ENCODE results near the gene KLHL40.

The KLHL40 gene

DNA sequence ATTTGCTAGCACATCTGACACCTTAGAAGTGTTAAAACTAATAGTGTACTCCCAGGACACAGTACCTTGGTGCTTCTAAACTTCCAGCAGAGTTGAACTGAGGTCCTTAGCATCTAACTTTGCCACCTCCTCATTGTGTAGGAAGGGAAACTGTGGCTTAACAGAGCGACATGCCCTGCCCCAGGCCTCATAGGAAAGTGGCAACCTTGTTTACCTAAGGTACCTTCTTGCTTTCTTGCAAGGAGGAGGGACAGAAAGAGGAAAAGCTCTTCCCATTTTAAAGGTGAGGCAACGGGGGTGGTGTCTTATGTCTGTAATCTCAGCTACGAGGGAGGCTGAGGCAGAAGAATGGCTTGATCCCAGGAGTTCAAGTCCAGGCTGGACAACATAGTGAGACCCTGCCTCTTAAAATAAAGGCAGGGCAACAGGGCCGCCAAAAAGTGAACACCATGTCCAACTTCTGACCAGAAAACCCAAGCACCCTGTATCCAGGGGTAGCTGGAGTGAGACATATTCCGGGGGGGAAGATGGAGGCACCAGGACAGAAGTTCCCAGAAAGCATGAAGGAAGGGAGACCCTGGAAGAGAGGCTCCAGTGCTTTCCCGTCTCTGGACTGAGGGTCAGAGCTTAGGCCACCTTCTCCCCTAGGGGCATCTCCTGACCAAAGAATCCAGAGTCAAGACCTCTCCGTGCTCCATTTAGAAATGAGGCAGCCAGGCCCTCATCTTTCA lies 540 bp upstream of the KLHL40 start:
- no peak for DNase-seq (ENCODE audit: low read depth)
- TF ChIP-seq, protein P1, sequence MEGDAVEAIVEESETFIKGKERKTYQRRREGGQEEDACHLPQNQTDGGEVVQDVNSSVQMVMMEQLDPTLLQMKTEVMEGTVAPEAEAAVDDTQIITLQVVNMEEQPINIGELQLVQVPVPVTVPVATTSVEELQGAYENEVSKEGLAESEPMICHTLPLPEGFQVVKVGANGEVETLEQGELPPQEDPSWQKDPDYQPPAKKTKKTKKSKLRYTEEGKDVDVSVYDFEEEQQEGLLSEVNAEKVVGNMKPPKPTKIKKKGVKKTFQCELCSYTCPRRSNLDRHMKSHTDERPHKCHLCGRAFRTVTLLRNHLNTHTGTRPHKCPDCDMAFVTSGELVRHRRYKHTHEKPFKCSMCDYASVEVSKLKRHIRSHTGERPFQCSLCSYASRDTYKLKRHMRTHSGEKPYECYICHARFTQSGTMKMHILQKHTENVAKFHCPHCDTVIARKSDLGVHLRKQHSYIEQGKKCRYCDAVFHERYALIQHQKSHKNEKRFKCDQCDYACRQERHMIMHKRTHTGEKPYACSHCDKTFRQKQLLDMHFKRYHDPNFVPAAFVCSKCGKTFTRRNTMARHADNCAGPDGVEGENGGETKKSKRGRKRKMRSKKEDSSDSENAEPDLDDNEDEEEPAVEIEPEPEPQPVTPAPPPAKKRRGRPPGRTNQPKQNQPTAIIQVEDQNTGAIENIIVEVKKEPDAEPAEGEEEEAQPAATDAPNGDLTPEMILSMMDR (IDR thresholded peaks at IDR 0.05; ENCODE audit: low read depth, low read length): no peak
- TF ChIP-seq MYC (IDR thresholded peaks at IDR 0.05; ENCODE audit: low read depth, low read length): no peak
- no peak for TF ChIP-seq POLR2A (IDR thresholded peaks at IDR 0.05; ENCODE audit: extremely low read depth, insufficient read length)
- TF ChIP-seq, protein P2, sequence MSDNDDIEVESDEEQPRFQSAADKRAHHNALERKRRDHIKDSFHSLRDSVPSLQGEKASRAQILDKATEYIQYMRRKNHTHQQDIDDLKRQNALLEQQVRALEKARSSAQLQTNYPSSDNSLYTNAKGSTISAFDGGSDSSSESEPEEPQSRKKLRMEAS (IDR thresholded peaks at IDR 0.05; ENCODE audit: low read depth, low read length): no peak
- H3K4me3 ChIP-seq (ENCODE audit: low read depth, low read length): no peak overlapping the region

DNA sequence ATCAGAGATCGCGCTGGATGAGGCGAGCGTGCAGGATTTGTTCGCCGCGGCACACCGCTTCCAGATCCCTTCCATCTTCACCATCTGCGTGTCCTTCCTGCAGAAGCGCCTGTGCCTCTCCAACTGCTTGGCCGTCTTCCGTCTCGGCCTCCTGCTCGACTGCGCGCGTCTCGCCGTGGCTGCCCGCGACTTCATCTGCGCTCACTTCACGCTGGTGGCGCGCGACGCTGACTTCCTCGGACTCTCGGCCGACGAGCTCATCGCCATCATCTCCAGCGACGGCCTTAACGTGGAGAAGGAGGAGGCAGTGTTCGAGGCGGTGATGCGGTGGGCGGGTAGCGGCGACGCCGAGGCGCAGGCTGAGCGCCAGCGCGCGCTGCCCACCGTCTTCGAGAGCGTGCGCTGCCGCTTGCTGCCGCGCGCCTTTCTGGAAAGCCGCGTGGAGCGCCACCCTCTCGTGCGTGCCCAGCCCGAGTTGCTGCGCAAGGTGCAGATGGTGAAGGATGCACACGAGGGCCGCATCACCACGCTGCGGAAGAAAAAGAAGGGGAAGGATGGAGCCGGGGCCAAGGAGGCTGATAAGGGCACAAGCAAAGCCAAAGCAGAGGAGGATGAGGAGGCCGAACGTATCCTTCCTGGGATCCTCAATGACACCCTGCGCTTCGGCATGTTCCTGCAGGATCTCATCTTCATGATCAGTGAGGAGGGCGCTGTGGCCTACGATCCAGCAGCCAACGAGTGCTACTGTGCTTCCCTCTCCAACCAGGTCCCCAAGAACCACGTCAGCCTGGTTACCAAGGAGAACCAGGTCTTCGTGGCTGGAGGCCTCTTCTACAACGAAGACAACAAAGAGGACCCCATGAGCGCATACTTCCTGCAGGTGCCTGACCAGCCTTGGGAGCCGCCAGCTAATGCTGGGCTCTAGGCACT lies 819 bp downstream of the KLHL40 start:
- no peak for DNase-seq (ENCODE audit: low read depth)
- no peak overlapping the region for H3K4me3 ChIP-seq (ENCODE audit: low read depth, low read length)
- TF ChIP-seq POLR2A (IDR thresholded peaks at IDR 0.05; ENCODE audit: extremely low read depth, insufficient read length) (no peak), MYC (IDR thresholded peaks at IDR 0.05; ENCODE audit: low read depth, low read length) (no peak)
- TF ChIP-seq, protein P1 (IDR thresholded peaks at IDR 0.05; ENCODE audit: low read depth, low read length): no peak
- TF ChIP-seq, protein P2 (IDR thresholded peaks at IDR 0.05; ENCODE audit: low read depth, low read length): no peak

DNA sequence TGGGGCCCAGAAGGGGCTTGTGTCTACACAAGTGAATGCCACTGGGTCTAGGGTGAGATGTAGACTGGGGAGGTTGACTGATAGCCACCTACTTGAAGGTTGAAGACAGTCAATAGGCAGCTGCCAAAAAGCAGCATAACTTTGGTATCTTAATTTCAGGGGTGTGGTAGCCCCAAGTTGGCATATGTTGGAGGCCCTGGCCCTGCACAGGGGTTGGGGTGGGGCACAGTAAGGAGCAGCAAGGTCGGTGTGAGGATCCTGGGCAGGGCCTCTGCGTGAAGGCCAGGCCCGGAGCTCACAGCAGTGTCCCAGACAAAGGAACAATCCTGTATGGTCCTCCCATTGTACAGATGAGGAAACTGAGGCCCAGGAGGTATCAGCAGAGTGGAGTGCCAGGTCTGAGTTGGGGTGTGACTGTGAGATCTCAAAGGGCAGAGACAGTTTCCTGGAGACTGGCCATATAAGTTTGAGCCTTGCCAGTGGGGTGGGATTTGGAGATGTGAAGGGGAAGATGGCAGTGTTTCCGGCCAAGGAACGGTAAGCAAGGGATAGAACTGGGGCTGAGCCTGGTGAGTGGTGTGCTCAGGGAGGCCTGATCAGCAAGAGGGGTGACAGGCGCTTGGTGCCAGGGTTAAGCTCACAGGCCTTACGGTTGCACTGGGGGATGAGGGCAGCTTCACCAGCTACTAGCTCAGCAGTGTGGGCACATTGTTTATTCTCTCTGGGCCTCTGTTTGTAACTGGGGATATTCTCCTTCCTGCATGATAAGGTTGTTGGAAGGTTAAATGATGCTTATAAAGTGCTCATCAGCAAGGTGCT lies 1.7 kb downstream of the KLHL40 start:
- H3K4me3 ChIP-seq (ENCODE audit: low read depth, low read length): no peak overlapping the region

DNA sequence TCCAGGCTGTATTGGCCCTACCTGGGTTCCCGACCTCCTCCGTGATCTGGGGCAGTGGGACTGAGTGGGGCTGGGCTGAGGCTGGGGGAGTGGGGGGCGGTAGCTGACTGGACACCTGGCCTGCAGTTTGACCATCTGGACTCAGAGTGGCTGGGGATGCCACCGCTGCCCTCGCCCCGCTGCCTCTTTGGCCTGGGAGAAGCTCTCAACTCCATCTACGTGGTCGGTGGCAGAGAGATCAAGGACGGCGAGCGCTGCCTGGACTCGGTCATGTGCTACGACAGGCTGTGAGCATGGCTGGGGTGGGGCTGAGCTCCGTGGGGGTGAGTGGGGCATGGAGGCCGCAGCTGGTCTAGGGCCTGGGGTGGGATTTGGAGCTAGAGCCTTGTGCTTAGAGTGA lies 2.7 kb downstream of the KLHL40 start:
- DNase-seq (ENCODE audit: low read depth): no peak
- TF ChIP-seq, protein P1 (IDR thresholded peaks at IDR 0.05; ENCODE audit: low read depth, low read length): no peak
- no peak overlapping the region for H3K4me3 ChIP-seq (ENCODE audit: low read depth, low read length)

More for the DNA sequence above, 1.7 kb downstream of the KLHL40 start:
- TF ChIP-seq, protein P2 (IDR thresholded peaks at IDR 0.05; ENCODE audit: low read depth, low read length): no peak
- TF ChIP-seq, protein P1 (IDR thresholded peaks at IDR 0.05; ENCODE audit: low read depth, low read length): no peak
- no peak for TF ChIP-seq MYC (IDR thresholded peaks at IDR 0.05; ENCODE audit: low read depth, low read length)
- TF ChIP-seq POLR2A (IDR thresholded peaks at IDR 0.05; ENCODE audit: extremely low read depth, insufficient read length): no peak
- DNase-seq (ENCODE audit: low read depth): no peak

DNA sequence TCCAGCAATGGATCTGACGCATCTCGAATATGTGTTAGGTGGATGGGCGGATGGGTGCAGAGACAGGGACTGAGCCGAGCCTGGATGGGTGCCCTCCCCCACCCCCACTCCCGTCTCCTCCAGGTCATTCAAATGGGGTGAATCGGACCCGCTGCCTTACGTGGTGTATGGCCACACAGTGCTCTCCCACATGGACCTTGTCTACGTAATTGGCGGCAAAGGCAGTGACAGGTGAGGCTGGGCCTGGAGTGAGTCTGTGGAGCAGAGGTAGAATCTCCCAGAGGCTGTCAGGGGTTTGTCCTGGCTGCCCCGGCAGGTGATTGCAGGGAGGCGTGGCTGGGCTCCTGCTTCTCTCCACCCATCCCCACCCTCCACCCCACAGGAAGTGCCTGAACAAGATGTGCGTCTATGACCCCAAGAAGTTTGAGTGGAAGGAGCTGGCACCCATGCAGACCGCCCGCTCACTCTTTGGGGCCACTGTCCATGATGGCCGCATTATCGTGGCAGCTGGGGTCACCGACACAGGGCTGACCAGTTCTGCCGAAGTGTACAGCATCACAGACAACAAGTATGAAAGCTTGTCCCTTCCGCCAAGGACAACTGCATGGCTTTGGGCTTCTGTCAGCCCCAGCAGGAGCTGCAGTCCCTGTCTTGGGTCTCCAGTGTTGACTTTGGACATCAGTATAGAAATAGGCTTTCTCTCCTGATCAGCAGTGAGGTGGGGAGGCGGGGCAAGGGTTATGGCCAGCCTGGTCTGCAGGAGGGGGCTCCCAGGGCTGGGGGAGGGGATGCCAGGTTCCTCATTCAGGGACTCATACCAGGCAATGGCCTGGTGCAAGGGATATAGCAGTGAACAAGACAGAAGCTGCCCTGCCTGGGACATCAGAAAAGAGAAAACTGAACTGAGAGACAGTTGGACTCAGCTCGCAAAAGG lies 3.4 kb downstream of the KLHL40 start:
- H3K4me3 ChIP-seq (ENCODE audit: low read depth, low read length): no peak overlapping the region
- DNase-seq (ENCODE audit: low read depth): no peak
- TF ChIP-seq, protein P2 (IDR thresholded peaks at IDR 0.05; ENCODE audit: low read depth, low read length): no peak
- TF ChIP-seq POLR2A (IDR thresholded peaks at IDR 0.05; ENCODE audit: extremely low read depth, insufficient read length): no peak
- TF ChIP-seq, protein P1 (IDR thresholded peaks at IDR 0.05; ENCODE audit: low read depth, low read length): no peak
- TF ChIP-seq MYC (IDR thresholded peaks at IDR 0.05; ENCODE audit: low read depth, low read length): no peak

Measured in NB4 (cell line).